Mesendoderm (in vitro differentiated cells): ENCODE results near the gene PTPRG. TPM values are rescaled to one million over a fixed set of nuclear protein-coding genes. Genes with fewer than 3 reads are reported as not detected.

ENCODE experiments used
- DNase-seq: peaks from one replicate; pipeline ENCODE4 v3.0.0; 2013
- H2AK5ac ChIP-seq: 2 replicates; pipeline ENCODE4 v1.6.1; 2013; ENCODE audit warnings: low read length, inconsistent platforms
- H2BK120ac ChIP-seq: 2 replicates; pipeline ENCODE4 v1.6.1; 2013; ENCODE audit warnings: low read depth, mild to moderate bottlenecking, low read length, moderate library complexity, mixed read lengths
- H2BK15ac ChIP-seq: replicated peaks from 2 replicates; pipeline ENCODE4 v1.6.1; 2013; ENCODE audit warnings: low read depth, mild to moderate bottlenecking, moderate library complexity
- H2BK5ac ChIP-seq: 2 replicates; pipeline ENCODE4 v1.6.1; 2013; ENCODE audit warnings: low read length, inconsistent platforms
- H3K18ac ChIP-seq: 2 replicates; pipeline ENCODE4 v1.6.1; 2013; ENCODE audit warnings: mild to moderate bottlenecking, low read length, mixed read lengths
- H3K23ac ChIP-seq: one replicate; pipeline ENCODE4 v1.6.1; 2013; ENCODE audit warnings: low read length
- H3K27ac ChIP-seq: 2 replicates; pipeline ENCODE4 v1.5.1; 2013; ENCODE audit warnings: low read depth, mild to moderate bottlenecking, inconsistent platforms, low read length, moderate library complexity
- H3K27me3 ChIP-seq: 2 replicates; pipeline ENCODE4 v1.6.1; 2013; ENCODE audit warnings: low read length, control low read depth, mild to moderate bottlenecking, inconsistent platforms; ENCODE audit not compliant: insufficient read depth, poor library complexity
- H3K36me3 ChIP-seq: 2 replicates; pipeline ENCODE4 v1.6.1; 2013; ENCODE audit warnings: low read length, inconsistent platforms; ENCODE audit not compliant: control insufficient read depth, insufficient read depth
- H3K4ac ChIP-seq: one replicate; pipeline ENCODE4 v1.6.1; 2013; ENCODE audit warnings: low read depth, mild to moderate bottlenecking, low read length, moderate library complexity
- H3K4me1 ChIP-seq: 2 replicates; pipeline ENCODE4 v1.6.1; 2013; ENCODE audit warnings: low read depth, low read length, inconsistent platforms; ENCODE audit not compliant: control insufficient read depth
- H3K4me2 ChIP-seq: 2 replicates; pipeline ENCODE4 v1.6.1; 2013; ENCODE audit warnings: low read length
- H3K4me3 ChIP-seq: 2 replicates; pipeline ENCODE4 v1.5.1; 2013; ENCODE audit warnings: mild to moderate bottlenecking, low read length
- H3K56ac ChIP-seq: one replicate; pipeline ENCODE4 v1.6.1; 2013; ENCODE audit warnings: low read length
- H3K79me1 ChIP-seq: 2 replicates; pipeline ENCODE4 v1.6.1; 2013; ENCODE audit warnings: low read length, inconsistent platforms
- H3K79me2 ChIP-seq: 2 replicates; pipeline ENCODE4 v1.6.1; 2013; ENCODE audit warnings: mild to moderate bottlenecking, low read length; ENCODE audit not compliant: control insufficient read depth, insufficient read depth
- H3K9ac ChIP-seq: 2 replicates; pipeline ENCODE4 v1.6.1; 2013; ENCODE audit warnings: low read length, inconsistent platforms
- H4K5ac ChIP-seq: one replicate; pipeline ENCODE4 v1.6.1; 2013; ENCODE audit warnings: low read length
- H4K8ac ChIP-seq: one replicate; pipeline ENCODE4 v1.6.1; 2013; ENCODE audit warnings: low read depth, mild to moderate bottlenecking, control low read depth, low read length, moderate library complexity
- WGBS: extraction: QIAGEN DNeasy Blood & Tissue Kit; methylation state at CpG from one replicate; pipeline ENCODE4 v1.1.7; 2013; ENCODE audit warnings: low lambda C conversion rate, missing lambda C conversion rate; ENCODE audit not compliant: insufficient coverage; ENCODE audit errors: extremely low coverage; 5-methylcytosine and 5-hydroxymethylcytosine counted together
- polyA plus RNA-seq, 2 experiments: library from polyadenylated mRNA; stranded (reverse); fragments of 200-250 nt; gene quantifications; one replicate each; pipeline ENCODE4 v1.2.3, GENCODE V29; 2013

The PTPRG gene
- polyA plus RNA-seq (2013, experiment 1 of 2), result 52.1 TPM
- 49.8 TPM for polyA plus RNA-seq (2013, experiment 2 of 2)

DNA sequence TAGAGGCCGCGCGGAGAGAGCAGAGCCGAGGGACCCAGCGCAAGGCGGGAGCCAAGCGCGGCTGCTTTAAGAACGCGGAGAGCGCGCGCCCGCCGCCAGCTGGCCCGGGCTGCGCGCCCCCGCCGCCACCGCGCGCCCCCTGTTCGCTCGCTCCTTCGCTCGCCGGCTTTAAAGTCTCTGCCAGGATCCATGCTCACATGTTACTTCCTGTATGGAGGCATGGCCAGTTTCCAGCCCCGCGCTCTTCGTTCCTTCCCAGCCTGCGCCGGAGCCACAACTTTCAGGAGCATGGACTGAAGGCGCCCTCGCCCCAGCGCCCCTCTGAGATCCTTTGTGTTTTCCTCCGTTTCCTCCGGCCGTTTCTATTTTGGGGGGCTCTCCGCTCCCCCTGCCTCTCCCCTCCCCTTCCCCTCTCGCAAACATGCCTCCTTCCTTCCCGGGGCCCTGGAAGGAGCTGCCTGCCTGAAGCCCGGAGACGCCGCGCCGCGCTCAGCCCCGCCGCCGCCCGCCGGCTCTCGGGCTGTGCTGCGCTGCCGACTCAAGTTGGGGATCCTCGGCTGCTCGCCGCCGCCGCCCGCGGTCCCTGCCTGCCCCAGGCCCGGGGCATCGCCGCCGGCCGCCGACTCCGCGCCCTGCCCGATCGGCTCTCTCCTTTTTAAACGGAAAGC, at the start of gene PTPRG:
Gene PTPRG, plus strand, starts transcription at position 198 of the 668 bp plus-strand sequence. CDS start 717 bp downstream, outside the sequence.
- Histone ChIP-seq H3K4ac (peak within 1 kb of the TSS; percentile 89), H4K8ac (peak within 1 kb of the TSS; percentile 94), H3K27ac (peak within 1 kb of the TSS; percentile 100), H3K23ac (peak within 1 kb of the TSS; percentile 97), H3K79me1 (peaks cover 3% of the 10 kb centered on the region), H3K18ac (peak within 1 kb of the TSS; percentile 97), H3K4me2 (peak within 1 kb of the TSS; percentile 68), H3K9ac (peak within 1 kb of the TSS; percentile 100), H3K27me3 (no peaks in the 10 kb centered on the region), H4K5ac (peak within 1 kb of the TSS; percentile 61), H3K56ac (peak within 1 kb of the TSS; percentile 99), H2BK15ac (no peak within 1 kb of the TSS), H3K79me2 (peaks cover 51% of the 10 kb centered on the region), H2BK5ac (peak within 1 kb of the TSS; percentile 96), H2BK120ac (peak within 1 kb of the TSS; percentile 88), H3K4me1 (peaks cover 11% of the 10 kb centered on the region), H3K4me3 (peak within 1 kb of the TSS; percentile 98), H3K36me3 (no peaks in the 10 kb centered on the region), H2AK5ac (peak within 1 kb of the TSS; percentile 76)
- peak; percentile 96 for DNase-seq
- no CpG with 5 or more reads among the region's 74 CpGs for WGBS

DNA sequence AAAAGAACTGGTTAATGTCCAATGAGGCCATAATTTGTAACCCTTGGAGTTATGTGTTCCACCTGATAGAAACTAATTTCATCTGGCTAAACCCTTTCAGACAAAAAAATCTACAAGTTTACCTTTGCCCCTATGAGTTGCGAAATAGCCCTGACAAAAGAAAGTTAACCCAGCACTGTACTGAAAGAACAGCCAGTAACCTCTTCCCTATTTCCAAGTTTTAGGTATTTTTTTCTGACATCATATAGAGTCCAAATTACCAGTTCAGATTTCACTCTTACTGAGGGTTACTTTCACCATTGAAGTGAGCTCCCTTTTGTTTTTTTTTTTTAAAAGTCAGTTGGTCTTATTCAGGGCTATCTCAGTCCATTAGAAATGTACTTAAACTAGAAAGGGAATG, 42.8 kb upstream of the PTPRG start:
- no peak overlapping the region for H2AK5ac ChIP-seq
- no peak overlapping the region for H2BK120ac ChIP-seq
- H3K4me3 ChIP-seq, result no peak overlapping the region
- H2BK15ac ChIP-seq, result no peak overlapping the region
- no peaks in the 10 kb centered on the region for H3K27me3 ChIP-seq
- no peak for DNase-seq
- no peaks in the 10 kb centered on the region for H3K79me2 ChIP-seq
- no peak overlapping the region for H3K23ac ChIP-seq
- no peak overlapping the region for H3K9ac ChIP-seq
- H3K18ac ChIP-seq, result no peak overlapping the region
- H3K36me3 ChIP-seq, result no peaks in the 10 kb centered on the region
- no peaks in the 10 kb centered on the region for H3K79me1 ChIP-seq
- no peak overlapping the region for H2BK5ac ChIP-seq
- peaks cover 7% of the 10 kb centered on the region for H3K4me1 ChIP-seq
- H4K8ac ChIP-seq, result no peak overlapping the region
- H3K27ac ChIP-seq, result no peak overlapping the region
- no peak overlapping the region for H3K4me2 ChIP-seq
- no peak overlapping the region for H3K4ac ChIP-seq
- H4K5ac ChIP-seq, result no peak overlapping the region
- no CpG with 5 or more reads among the region's 1 CpG for WGBS
- no peak overlapping the region for H3K56ac ChIP-seq

DNA sequence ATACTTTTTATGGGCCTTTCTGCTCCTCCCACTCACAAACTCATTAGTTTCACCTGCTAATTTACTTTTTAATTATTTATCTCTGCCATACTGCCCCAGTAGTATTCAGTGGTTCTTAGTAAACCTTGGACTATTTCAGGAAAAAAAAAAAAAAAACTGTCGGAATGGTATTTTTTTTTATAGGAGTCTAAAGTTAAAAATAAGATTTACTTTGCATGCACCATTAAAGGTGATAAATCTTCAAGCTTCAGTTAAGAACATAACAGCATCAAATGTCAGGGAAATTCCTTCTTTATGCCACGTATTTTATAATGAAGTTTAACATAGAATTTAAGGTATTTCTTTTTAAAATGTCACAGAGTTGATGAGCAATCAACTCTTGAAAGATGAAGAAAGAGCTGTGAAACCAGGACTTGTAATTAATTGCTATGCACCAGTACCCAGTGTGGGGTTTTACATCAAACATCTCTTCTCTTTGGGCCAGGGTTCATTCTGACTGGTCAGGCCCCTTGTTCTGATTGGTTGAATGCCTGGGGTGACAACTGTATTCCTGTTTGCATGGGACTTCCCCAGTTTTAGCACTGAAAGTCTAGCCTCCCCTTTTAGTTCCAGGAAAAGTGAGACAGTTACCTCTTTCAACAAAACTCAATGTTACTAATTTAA, 40.3 kb upstream of the PTPRG start:
- no peaks in the 10 kb centered on the region for H3K79me2 ChIP-seq
- no peak overlapping the region for H3K23ac ChIP-seq
- no peak overlapping the region for H4K8ac ChIP-seq
- WGBS, result no CpG with 5 or more reads among the region's 2 CpGs
- no peaks in the 10 kb centered on the region for H3K27me3 ChIP-seq
- no peak overlapping the region for H3K9ac ChIP-seq
- H2BK15ac ChIP-seq, result no peak overlapping the region
- no peak overlapping the region for H3K27ac ChIP-seq
- H2AK5ac ChIP-seq, result no peak overlapping the region
- peaks cover 7% of the 10 kb centered on the region for H3K4me1 ChIP-seq
- no peak overlapping the region for H3K4me2 ChIP-seq
- no peaks in the 10 kb centered on the region for H3K36me3 ChIP-seq
- no peak overlapping the region for H2BK5ac ChIP-seq
- no peak overlapping the region for H3K18ac ChIP-seq
- H3K79me1 ChIP-seq, result no peaks in the 10 kb centered on the region
- H3K4me3 ChIP-seq, result no peak overlapping the region
- DNase-seq, result peak; percentile 17
- H3K4ac ChIP-seq, result no peak overlapping the region
- H2BK120ac ChIP-seq, result no peak overlapping the region
- H4K5ac ChIP-seq, result no peak overlapping the region
- no peak overlapping the region for H3K56ac ChIP-seq

DNA sequence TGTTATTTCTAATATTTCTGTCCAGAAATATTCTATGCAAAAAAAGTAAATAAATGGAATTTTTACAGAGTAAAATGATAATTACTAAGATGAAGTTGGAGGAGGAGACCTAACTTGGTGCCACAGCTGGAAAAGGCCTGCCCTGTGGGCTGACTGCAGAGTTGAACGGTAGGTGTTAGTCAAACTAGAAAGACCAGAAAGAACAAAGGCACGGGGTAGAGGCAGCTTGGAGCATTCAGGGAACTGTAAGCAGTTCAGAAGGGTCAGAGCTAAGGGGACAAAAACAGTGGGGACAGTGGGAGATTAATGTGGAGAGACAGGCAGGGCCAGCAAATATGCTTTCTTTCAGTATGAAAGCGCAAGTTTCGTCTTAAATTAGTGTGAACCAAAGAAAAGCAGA, 39.3 kb upstream of the PTPRG start:
- no peak overlapping the region for H3K23ac ChIP-seq
- no peaks in the 10 kb centered on the region for H3K79me1 ChIP-seq
- peaks cover 7% of the 10 kb centered on the region for H3K4me1 ChIP-seq
- peak; percentile 49 for DNase-seq
- no peak overlapping the region for H4K5ac ChIP-seq
- no peak overlapping the region for H3K18ac ChIP-seq
- no peak overlapping the region for H2BK120ac ChIP-seq
- no peak overlapping the region for H3K4ac ChIP-seq
- H3K9ac ChIP-seq, result no peak overlapping the region
- peak overlapping the region; percentile 41 for H2BK15ac ChIP-seq
- WGBS, result no CpG with 5 or more reads among the region's 4 CpGs
- no peaks in the 10 kb centered on the region for H3K36me3 ChIP-seq
- H3K27me3 ChIP-seq, result no peaks in the 10 kb centered on the region
- no peak overlapping the region for H3K4me2 ChIP-seq
- H4K8ac ChIP-seq, result no peak overlapping the region
- no peak overlapping the region for H2AK5ac ChIP-seq
- no peak overlapping the region for H2BK5ac ChIP-seq
- H3K79me2 ChIP-seq, result no peaks in the 10 kb centered on the region
- H3K4me3 ChIP-seq, result no peak overlapping the region
- peak overlapping the region; percentile 67 for H3K56ac ChIP-seq
- no peak overlapping the region for H3K27ac ChIP-seq

DNA sequence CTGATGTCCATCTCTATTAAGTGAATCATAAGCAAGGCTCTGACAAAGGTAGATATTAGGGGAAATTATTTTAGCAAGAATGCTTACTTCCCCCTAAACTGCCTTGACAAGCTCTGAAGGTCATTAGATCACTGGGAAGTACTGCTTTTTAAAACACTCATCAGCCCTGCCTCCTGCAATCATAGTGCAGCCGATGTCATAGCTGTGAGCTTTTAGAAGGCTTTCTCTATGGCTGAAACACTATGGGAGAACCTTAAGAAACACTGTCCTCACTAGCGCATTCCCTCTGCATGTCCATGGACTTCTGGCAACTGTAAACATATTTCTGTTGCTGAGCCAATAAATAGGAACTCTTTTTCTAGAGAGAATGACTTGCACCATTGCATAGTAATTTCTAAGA, 38.7 kb upstream of the PTPRG start:
- Histone ChIP-seq H4K5ac (no peak overlapping the region), H3K4me1 (peaks cover 7% of the 10 kb centered on the region), H3K9ac (no peak overlapping the region), H3K79me1 (no peaks in the 10 kb centered on the region), H4K8ac (no peak overlapping the region), H3K27me3 (no peaks in the 10 kb centered on the region), H2BK5ac (no peak overlapping the region), H2BK15ac (peak overlapping the region; percentile 41), H3K79me2 (no peaks in the 10 kb centered on the region), H2BK120ac (no peak overlapping the region), H3K4me2 (no peak overlapping the region), H3K27ac (no peak overlapping the region), H3K23ac (no peak overlapping the region), H3K4ac (no peak overlapping the region), H3K56ac (peak overlapping the region; percentile 67), H2AK5ac (no peak overlapping the region), H3K18ac (no peak overlapping the region), H3K4me3 (no peak overlapping the region), H3K36me3 (no peaks in the 10 kb centered on the region)
- DNase-seq, result peak; percentile 14
- no CpG with 5 or more reads among the region's 2 CpGs for WGBS
